Globus pallidus (tissue), 1 donor: ENCODE data around the gene CAMTA1.
"Not testable (repeated sequence)": the region's sequence is repeated elsewhere in the genome, so short reads cannot be mapped to it uniquely, and the experiment has no call there.

Experiments used
- DNase-seq: peaks from one replicate; pipeline ENCODE4 v3.0.0-alpha.2; 2015; ENCODE audit warnings: low spot score

Gene CAMTA1

GRCh38 chr1:7781923-7782495 is 996.8 kb downstream of the CAMTA1 start:
- peak; percentile 7 for DNase-seq

- DNase-seq, result no peak
Observed at GRCh38 chr1:7783178-7783711, 998.0 kb downstream of the CAMTA1 start.

DNA sequence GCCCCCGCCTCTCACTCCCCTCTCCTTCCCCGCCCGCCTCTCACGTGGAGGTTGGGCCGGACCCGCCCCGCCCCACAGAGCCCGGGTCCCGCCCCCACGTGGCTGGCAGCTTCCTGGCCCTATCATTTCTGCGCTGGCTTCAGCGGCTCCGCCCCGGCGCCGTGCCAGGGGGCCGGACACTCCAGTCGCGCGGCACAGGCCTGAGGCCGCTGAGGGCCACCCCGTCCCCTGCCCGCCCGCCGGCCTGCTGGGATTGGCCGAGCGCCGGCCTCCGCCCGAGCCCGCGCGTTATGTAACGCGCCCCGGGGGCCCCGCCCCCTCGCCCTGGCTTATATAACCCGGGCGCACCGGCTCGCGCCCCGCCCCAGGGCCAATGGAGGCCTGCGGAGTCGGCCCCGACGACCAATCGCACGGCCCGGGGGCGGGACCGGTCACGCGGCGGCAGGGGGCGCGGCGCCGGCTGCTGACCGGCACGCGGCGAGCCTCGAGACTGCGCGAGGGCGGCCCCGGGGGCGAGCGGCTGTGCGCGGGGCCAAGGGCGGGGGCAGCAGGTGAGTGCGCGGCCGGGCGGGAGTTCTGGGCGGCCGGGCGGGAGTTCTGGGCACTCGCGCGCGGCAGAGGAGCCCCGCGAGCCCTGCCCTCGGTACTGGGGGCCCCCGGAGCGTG is 998.7 kb downstream of the CAMTA1 start, which contains the start of gene PER3:
Gene PER3 (plus strand): TSS at position 466 of the 666 bp plus-strand sequence. CDS start 587 bp downstream, outside the sequence.
- peak; percentile 98 for DNase-seq

DNA sequence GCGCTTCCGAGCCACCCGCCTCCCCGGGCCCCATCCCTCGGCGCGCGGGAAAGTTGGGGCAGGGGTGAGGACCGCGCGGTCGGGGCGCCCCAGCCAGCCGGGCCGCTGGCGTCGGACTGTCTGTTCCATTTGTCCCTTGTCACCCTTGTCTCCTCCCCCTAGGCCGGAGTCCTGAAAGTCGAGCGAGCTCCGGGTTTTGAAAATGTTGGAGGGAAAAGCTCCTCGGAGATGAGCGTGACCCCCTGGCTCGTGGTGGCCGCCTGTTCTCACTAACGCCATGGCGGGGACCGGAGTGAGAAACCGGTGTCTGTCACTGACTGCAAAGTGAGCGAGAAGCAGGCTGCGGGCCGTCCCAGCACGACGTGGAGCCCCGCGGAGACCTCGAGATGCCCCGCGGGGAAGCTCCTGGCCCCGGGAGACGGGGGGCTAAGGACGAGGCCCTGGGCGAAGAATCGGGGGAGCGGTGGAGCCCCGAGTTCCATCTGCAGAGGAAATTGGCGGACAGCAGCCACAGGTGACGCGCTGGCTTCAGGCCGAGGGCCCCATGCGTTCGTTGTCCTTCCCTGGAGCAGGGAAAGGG is 999.3 kb downstream of the CAMTA1 start:
- no peak for DNase-seq

DNA sequence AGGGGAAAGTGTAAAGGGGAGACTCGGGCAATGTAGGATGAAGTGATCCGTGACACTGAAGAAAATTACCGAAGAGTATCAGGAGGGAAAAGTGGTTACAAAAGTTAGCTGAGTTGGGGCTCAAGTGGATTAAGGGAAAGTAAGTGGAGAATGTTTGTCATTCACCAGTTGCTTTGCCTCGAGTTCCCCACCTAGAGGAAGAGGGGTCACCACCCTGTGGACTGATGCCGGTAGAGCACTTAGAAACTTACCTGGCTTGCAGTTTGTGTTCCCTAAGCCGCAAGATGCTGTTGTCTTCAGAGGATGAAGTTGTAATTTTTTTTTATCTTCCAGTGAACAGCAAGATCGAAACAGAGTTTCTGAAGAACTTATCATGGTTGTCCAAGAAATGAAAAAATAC is 999.9 kb downstream of the CAMTA1 start:
- DNase-seq, result no peak

DNA sequence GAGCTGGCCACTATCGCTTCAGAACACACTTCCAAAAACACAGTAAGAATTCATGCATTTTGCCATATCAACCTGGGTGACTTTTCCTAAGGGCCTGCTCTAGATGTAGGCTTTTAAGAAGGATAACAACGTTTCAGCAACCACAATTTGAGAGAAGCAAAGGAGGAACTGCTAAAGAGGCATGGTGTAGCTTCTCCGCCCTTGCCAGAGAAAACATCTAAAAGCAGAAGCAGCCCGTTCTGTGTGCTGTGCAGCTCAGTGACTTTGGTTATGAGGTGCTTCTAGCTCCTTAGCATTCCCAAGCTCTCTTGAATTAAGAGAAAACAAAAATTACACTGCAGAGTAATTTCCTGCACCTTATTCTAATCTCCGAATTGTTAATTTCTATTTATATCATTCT is 1001.5 kb downstream of the CAMTA1 start:
- no peak for DNase-seq

GRCh38 chr1:7789828-7790227 is 1004.6 kb downstream of the CAMTA1 start:
- no peak for DNase-seq

GRCh38 chr1:7791027-7791426 is 1005.8 kb downstream of the CAMTA1 start:
- not testable (repeated sequence) for DNase-seq

GRCh38 chr1:7795406-7795805 is 1010.2 kb downstream of the CAMTA1 start:
- DNase-seq, result no peak

DNA sequence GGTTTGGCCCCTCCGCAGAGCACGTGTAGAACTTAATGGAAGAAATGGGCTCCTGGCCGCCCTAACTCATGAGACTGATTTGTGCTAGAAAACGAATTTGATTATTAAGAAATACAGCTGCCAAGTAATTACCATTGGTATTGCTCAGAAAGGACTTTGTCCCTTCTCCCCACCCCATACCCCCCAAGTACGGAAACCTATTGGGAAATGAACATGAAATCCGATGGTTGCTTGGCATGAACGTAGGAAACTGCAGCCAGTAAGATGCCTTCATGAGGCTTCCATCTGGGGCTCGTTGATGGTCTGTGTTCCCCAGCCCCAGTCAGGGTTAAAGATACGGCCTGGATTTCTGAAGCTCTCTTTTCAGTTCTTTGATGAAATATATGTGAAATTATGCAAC is 1020.2 kb downstream of the CAMTA1 start:
- DNase-seq, result no peak

- no peak for DNase-seq
Observed at GRCh38 chr1:7808253-7808844, 1023.1 kb downstream of the CAMTA1 start.

- DNase-seq, result no peak
Observed at GRCh38 chr1:7809742-7810141, 1024.5 kb downstream of the CAMTA1 start.

GRCh38 chr1:7810395-7810794 is 1025.1 kb downstream of the CAMTA1 start:
- no peak for DNase-seq

- no peak for DNase-seq
Observed at GRCh38 chr1:7811476-7811875, 1026.2 kb downstream of the CAMTA1 start.

DNA sequence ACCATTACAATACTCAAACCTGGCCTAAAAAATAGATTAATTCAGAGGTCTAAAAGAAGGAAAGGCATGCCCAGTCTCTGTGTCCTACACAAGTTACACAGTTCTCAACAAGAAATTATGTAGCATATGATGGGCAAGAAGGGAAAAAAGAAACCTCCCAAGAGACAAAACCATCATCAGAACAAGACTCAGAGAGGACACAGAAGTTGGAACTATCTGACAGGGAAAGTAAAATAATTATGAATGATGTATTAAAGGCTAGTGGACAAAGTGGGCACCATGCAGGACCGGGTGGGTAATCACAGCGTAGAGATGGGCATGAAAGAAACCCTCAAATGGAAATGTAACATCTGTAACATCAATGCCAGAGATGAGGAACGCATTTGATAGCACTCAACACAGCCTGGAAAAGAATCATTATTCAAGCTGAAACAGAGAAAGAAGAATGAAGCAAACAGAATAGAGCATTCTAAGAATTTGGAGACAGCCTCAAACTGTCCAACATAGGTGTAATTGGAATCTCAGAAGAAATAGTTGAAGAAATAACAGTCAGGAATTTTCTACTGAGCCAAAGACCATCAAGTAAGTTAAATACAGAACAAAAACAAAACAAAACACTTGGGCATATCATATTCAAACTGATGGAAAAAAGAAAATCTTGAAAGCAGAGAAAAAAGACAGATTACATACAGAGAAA is 1028.6 kb downstream of the CAMTA1 start:
- no peak for DNase-seq
